Mononuclear cell (primary cell): ENCODE results near the gene FOXS1. TPM values are rescaled to one million over a fixed set of nuclear protein-coding genes. Genes with fewer than 3 reads are reported as not detected.
A peak's percentile ranks its signal among the peaks of the same experiment; 100 is the strongest.

Source experiments
- H3K27me3 ChIP-seq: 2 replicates; pipeline ENCODE4 v1.6.0; 2011; ENCODE audit warnings: low read length, control low read depth; ENCODE audit not compliant: insufficient read depth
- H3K4me1 ChIP-seq: 2 replicates; pipeline ENCODE4 v1.5.1; 2011; ENCODE audit warnings: mild to moderate bottlenecking, low read length, control low read depth; ENCODE audit not compliant: insufficient read depth
- H3K4me3 ChIP-seq: 2 replicates; pipeline ENCODE4 v1.5.1; 2011; ENCODE audit warnings: mild to moderate bottlenecking, low read length, moderate library complexity
- H3K9me3 ChIP-seq: 2 replicates; pipeline ENCODE4 v1.5.1; 2011; ENCODE audit warnings: low read depth, mild to moderate bottlenecking, control low read depth, low read length
- total RNA-seq: library from RNA; depleted of rRNA; stranded (reverse); fragments of >200 nt; gene quantifications from one replicate; pipeline ENCODE4 v1.2.3, GENCODE V29; 2012

Gene FOXS1
- total RNA-seq = not detected

- Histone ChIP-seq H3K4me3 (no peak within 1 kb of the TSS), H3K27me3 (no peaks in the 10 kb centered on the region), H3K4me1 (no peaks in the 10 kb centered on the region)
Measured at GRCh38 chr20:31845300-31845863, at the start of gene FOXS1. FOXS1 (minus strand) TSS chr20:31845604; CDS start chr20:31845542, 62 bp downstream.

GRCh38 chr20:31890646-31891045, 45.2 kb upstream of the FOXS1 start:
- Histone ChIP-seq H3K4me1 (peaks cover 6% of the 10 kb centered on the region), H3K4me3 (no peak overlapping the region), H3K27me3 (no peaks in the 10 kb centered on the region), H3K9me3 (no peaks in the 10 kb centered on the region)

More at GRCh38 chr20:31845300-31845863, at the start of gene FOXS1:
- no peaks in the 10 kb centered on the region for H3K9me3 ChIP-seq

DNA sequence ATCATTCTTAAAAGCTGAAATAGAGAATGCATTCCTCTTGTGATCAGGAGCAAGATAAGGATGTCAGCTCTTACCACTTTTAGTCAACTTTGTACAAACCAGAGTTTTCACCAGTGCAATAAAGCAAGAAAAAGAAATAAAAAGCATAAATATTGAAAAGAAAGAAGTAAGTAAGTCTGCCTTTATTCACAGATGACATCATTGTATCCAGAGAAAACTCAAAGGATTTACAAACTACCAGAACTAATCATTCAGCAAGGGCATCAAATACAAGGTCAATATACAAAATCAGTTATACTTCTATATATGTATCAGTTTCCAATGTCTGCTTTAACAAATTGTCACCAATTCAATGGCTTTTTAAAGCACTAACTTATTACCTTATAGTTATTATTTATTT, 38.4 kb upstream of the FOXS1 start:
- Histone ChIP-seq H3K4me1 (peaks cover 12% of the 10 kb centered on the region), H3K9me3 (no peaks in the 10 kb centered on the region), H3K4me3 (no peak overlapping the region), H3K27me3 (no peaks in the 10 kb centered on the region)

DNA sequence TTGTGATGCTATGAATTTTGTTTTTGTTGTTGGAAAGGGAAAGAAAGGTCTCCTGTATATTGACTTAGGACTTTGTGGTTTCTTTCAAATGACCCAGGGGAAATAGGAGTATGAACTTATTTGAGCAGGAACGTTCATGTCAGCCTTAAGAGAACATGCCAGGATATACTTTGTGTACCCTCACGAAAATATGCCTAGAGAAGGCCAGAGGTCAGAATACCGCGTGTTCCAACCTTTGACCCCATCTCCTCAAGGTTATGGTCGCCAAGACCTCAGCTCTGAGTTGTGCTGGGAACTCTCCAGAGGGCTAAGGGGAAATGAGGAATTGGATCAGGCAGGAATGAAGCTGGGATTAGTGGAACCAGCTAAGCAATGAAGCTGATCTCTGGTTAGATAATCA, 36.5 kb upstream of the FOXS1 start:
- Histone ChIP-seq H3K9me3 (no peaks in the 10 kb centered on the region), H3K27me3 (no peaks in the 10 kb centered on the region), H3K4me3 (no peak overlapping the region), H3K4me1 (peaks cover 12% of the 10 kb centered on the region)

- H3K9me3 ChIP-seq = no peaks in the 10 kb centered on the region
- H3K4me3 ChIP-seq = peak overlapping the region; percentile 52
- peaks cover 12% of the 10 kb centered on the region for H3K4me1 ChIP-seq
- no peaks in the 10 kb centered on the region for H3K27me3 ChIP-seq
Measured at GRCh38 chr20:31879143-31879987, 34.0 kb upstream of the FOXS1 start.

- Histone ChIP-seq H3K9me3 (no peaks in the 10 kb centered on the region), H3K4me1 (peaks cover 12% of the 10 kb centered on the region), H3K27me3 (no peaks in the 10 kb centered on the region), H3K4me3 (no peak overlapping the region)
Measured at GRCh38 chr20:31877684-31878083, 32.3 kb upstream of the FOXS1 start.

- Histone ChIP-seq H3K4me1 (peaks cover 15% of the 10 kb centered on the region), H3K4me3 (no peak overlapping the region), H3K27me3 (peaks cover 16% of the 10 kb centered on the region), H3K9me3 (no peaks in the 10 kb centered on the region)
Measured at GRCh38 chr20:31875671-31876070, 30.3 kb upstream of the FOXS1 start.

GRCh38 chr20:31872406-31872805, 27.0 kb upstream of the FOXS1 start:
- Histone ChIP-seq H3K9me3 (no peaks in the 10 kb centered on the region), H3K27me3 (peaks cover 31% of the 10 kb centered on the region), H3K4me3 (no peak overlapping the region)

GRCh38 chr20:31871618-31871954, 26.2 kb upstream of the FOXS1 start:
- Histone ChIP-seq H3K4me1 (peaks cover 15% of the 10 kb centered on the region), H3K4me3 (no peak overlapping the region), H3K9me3 (no peaks in the 10 kb centered on the region), H3K27me3 (peaks cover 31% of the 10 kb centered on the region)

More at GRCh38 chr20:31872406-31872805, 27.0 kb upstream of the FOXS1 start:
- peaks cover 15% of the 10 kb centered on the region for H3K4me1 ChIP-seq

DNA sequence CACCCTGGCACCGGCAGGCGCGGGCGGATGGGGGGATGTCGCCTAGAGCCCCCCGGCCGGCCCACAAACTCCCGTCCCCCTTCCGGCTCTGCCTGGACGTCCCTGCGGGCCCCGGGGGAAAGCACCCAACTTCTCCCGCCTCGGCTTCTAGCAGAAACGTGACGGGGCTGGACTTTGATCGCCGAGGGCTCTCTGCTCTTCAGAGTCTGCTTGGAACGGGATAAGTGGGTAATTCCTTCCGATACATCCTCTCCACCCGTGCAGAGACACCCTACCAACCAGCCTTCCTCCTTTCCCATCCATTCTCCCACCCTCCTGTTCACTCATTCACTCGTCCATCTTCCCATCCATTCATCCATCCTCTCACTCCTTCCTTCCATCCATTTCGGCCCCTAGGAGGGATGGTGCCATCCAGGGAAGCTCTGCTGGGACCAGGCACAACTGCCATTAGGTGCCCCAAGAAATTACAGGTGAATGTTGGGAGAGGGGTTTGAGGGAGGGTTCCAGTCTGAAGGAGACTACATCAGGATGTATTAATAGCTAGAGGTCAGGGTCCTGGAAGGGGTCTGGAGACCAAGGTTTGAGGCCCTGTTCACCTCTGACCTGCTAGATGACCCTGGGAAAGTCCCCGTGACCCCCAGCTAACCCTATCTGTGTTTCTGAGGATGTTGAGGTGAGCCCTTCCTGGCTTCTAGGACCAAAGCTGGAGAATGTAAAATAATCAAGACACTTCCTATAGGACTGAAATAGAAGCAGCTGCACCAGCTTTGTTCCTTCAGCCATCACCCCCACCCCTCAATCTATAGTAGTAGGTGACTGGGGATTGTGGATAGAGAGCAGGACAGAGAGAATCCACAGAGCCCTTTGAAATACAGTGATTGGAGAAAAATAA, 25.6 kb upstream of the FOXS1 start:
- Histone ChIP-seq H3K27me3 (peaks cover 31% of the 10 kb centered on the region), H3K4me3 (peak overlapping the region; percentile 19), H3K9me3 (no peaks in the 10 kb centered on the region)

DNA sequence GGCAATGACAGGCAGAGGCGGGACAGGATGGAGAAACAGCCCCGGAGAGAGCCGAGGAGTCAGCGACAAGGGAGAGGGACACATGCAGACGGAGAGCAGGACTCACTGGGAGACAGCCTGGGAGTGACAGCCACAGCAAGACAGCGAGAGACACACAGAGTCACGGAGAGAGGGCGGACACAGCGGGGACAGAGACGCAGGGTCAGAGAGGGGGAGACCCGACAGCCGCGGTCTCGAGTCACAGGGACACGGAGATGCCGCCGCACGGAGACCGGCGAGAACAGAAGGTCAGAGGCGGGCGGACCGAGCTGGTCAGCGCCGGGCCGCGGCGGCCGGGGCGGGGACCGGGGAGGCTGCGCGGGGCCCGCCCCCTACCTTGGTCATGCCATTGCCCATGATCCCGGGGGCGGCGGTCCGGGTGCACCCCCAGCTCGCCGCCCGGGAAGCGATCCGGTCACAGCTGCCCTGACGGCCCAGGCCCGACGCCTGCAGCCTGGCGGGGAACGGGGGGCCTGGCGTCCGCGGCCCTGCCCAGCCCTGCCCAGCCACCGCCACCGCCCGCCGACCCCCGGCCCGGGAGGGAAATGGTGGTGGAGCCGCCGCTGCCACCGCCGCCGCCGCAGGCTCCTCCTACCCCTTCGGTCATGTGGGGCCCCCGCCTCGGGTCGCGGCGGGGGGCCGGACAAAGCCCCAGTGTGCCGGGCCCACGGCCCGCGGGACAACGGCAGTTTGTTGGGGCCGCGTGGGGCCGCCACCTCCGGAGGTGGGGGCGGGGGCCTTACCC, 24.7 kb upstream of the FOXS1 start, which contains the start of the genes DUSP15 and TTLL9:
Gene DUSP15, minus strand, starts transcription at position 586 of the 784 bp plus-strand sequence. Its CDS starts 190 bp downstream, at position 396.
Gene TTLL9, plus strand, starts transcription at position 693 of the 784 bp plus-strand sequence. CDS start 493 bp downstream, outside the sequence.
- Histone ChIP-seq H3K27me3 (peaks cover 31% of the 10 kb centered on the region), H3K4me3 (peak within 1 kb of the TSS; percentile 19), H3K9me3 (no peaks in the 10 kb centered on the region), H3K4me1 (peaks cover 15% of the 10 kb centered on the region)

More for the DNA sequence above, 25.6 kb upstream of the FOXS1 start:
- peaks cover 15% of the 10 kb centered on the region for H3K4me1 ChIP-seq

- H3K4me3 ChIP-seq = no peak overlapping the region
- H3K4me1 ChIP-seq = peaks cover 15% of the 10 kb centered on the region
- peaks cover 31% of the 10 kb centered on the region for H3K27me3 ChIP-seq
- H3K9me3 ChIP-seq = no peaks in the 10 kb centered on the region
Measured at GRCh38 chr20:31869673-31869941, 24.2 kb upstream of the FOXS1 start.

- no peak overlapping the region for H3K4me3 ChIP-seq
- H3K27me3 ChIP-seq = peaks cover 31% of the 10 kb centered on the region
- no peaks in the 10 kb centered on the region for H3K9me3 ChIP-seq
- peaks cover 15% of the 10 kb centered on the region for H3K4me1 ChIP-seq
Measured at GRCh38 chr20:31868853-31869672, 23.7 kb upstream of the FOXS1 start.

DNA sequence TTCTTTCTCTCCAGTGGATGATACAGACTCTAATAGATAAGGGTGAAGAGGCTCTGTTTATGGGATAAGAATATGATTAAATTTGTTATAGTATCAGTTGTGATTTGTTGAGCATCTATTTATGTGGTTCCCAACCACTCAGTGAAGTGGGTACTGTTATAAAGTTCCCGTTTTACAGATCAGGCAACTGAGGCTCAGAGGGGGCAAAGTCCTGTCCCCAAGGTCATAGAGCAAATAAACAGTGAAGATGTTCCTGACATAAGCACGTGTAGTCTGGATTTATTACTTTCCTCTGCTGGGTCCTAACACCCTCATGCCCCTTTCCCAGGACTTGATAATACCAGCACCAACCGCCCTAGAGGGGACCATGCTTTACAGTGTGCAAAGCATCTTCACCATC, 20.8 kb upstream of the FOXS1 start:
- Histone ChIP-seq H3K27me3 (peaks cover 20% of the 10 kb centered on the region), H3K9me3 (no peaks in the 10 kb centered on the region), H3K4me1 (peaks cover 16% of the 10 kb centered on the region), H3K4me3 (no peak overlapping the region)
